HG02571 (cell line): ENCODE results near the gene SEL1L.
"Not testable (repeated sequence)": the region's sequence is repeated elsewhere in the genome, so short reads cannot be mapped to it uniquely, and the experiment has no call there.

Source experiments
- ATAC-seq: cut with Tn5 transposase; IDR thresholded peaks from one replicate; pipeline ENCODE4 v1.9.1; 2021; ENCODE audit warnings: mild to moderate bottlenecking, moderate library complexity; ENCODE audit not compliant: unreplicated experiment

Gene SEL1L

GRCh38 chr14:81474685-81475324 is 58.8 kb downstream of the SEL1L start:
- no peak for ATAC-seq

GRCh38 chr14:81474148-81474492 is 59.5 kb downstream of the SEL1L start:
- peak; percentile 51 for ATAC-seq

GRCh38 chr14:81473456-81474147 is 60.1 kb downstream of the SEL1L start:
- ATAC-seq, result peak; percentile 13

GRCh38 chr14:81472096-81472800 is 61.4 kb downstream of the SEL1L start:
- ATAC-seq, result no peak

GRCh38 chr14:81471062-81471461 is 62.6 kb downstream of the SEL1L start:
- ATAC-seq, result peak; percentile 34

- ATAC-seq, result peak; percentile 32
Measured at GRCh38 chr14:81470557-81470826, 63.2 kb downstream of the SEL1L start.

- ATAC-seq, result no peak
Measured at GRCh38 chr14:81466854-81467253, 66.8 kb downstream of the SEL1L start.

- no peak for ATAC-seq
Measured at GRCh38 chr14:81465507-81466228, 68.0 kb downstream of the SEL1L start.

GRCh38 chr14:81465003-81465392 is 68.7 kb downstream of the SEL1L start:
- ATAC-seq, result peak; percentile 22

GRCh38 chr14:81464253-81465002 is 69.2 kb downstream of the SEL1L start:
- peak; percentile 55 for ATAC-seq

GRCh38 chr14:81462356-81462755 is 71.3 kb downstream of the SEL1L start:
- not testable (repeated sequence) for ATAC-seq

- ATAC-seq, result no peak
Measured at GRCh38 chr14:81459912-81460311, 73.7 kb downstream of the SEL1L start.

GRCh38 chr14:81458352-81458751 is 75.3 kb downstream of the SEL1L start:
- ATAC-seq, result no peak

- no peak for ATAC-seq
Measured at GRCh38 chr14:81455390-81455789, 78.3 kb downstream of the SEL1L start.

GRCh38 chr14:81454572-81455218 is 79.0 kb downstream of the SEL1L start:
- ATAC-seq, result no peak

GRCh38 chr14:81453166-81453766 is 80.4 kb downstream of the SEL1L start:
- ATAC-seq, result peak; percentile 64

- no peak for ATAC-seq
Measured at GRCh38 chr14:81452341-81453133, 81.1 kb downstream of the SEL1L start.

- no peak for ATAC-seq
Measured at GRCh38 chr14:81450976-81451375, 82.7 kb downstream of the SEL1L start.

GRCh38 chr14:81450100-81450531 is 83.5 kb downstream of the SEL1L start:
- no peak for ATAC-seq
